HK-2 (cell line): ENCODE measurements around the gene SH3RF2.
"Not testable (repeated sequence)": the region's sequence is repeated elsewhere in the genome, so short reads cannot be mapped to it uniquely, and the experiment has no call there.

ENCODE experiments used
- DNase-seq: peaks from one replicate; pipeline ENCODE4 v3.0.0-alpha.2; 2018; ENCODE audit not compliant: unreplicated experiment

The SH3RF2 gene

GRCh38 chr5:146081556-146081955 is 145.2 kb downstream of the SH3RF2 start:
- DNase-seq: no peak

GRCh38 chr5:146082798-146083197 is 146.4 kb downstream of the SH3RF2 start:
- no peak for DNase-seq

- no peak for DNase-seq
Measured at GRCh38 chr5:146084376-146084775, 148.0 kb downstream of the SH3RF2 start.

GRCh38 chr5:146088098-146088497 is 151.7 kb downstream of the SH3RF2 start:
- DNase-seq: no peak

GRCh38 chr5:146089287-146089686 is 152.9 kb downstream of the SH3RF2 start:
- no peak for DNase-seq

GRCh38 chr5:146091881-146092280 is 155.5 kb downstream of the SH3RF2 start:
- DNase-seq: no peak

- no peak for DNase-seq
Measured at GRCh38 chr5:146098047-146098446, 161.7 kb downstream of the SH3RF2 start.

- DNase-seq: no peak
Measured at GRCh38 chr5:146101646-146102045, 165.3 kb downstream of the SH3RF2 start.

- DNase-seq: no peak
Measured at GRCh38 chr5:146103594-146103993, 167.2 kb downstream of the SH3RF2 start.

GRCh38 chr5:146105477-146105876 is 169.1 kb downstream of the SH3RF2 start, which contains the start of gene PLAC8L1:
Gene PLAC8L1, minus strand, starts transcription at chr5:146105577. Its CDS starts 1,266 bp downstream, at chr5:146104311.
- no peak for DNase-seq

GRCh38 chr5:146107901-146108300 is 171.5 kb downstream of the SH3RF2 start:
- DNase-seq: no peak

GRCh38 chr5:146108870-146109269 is 172.5 kb downstream of the SH3RF2 start:
- not testable (repeated sequence) for DNase-seq

GRCh38 chr5:146109379-146109778 is 173.0 kb downstream of the SH3RF2 start:
- DNase-seq: no peak

GRCh38 chr5:146111409-146111808 is 175.0 kb downstream of the SH3RF2 start:
- no peak for DNase-seq

GRCh38 chr5:146112476-146112875 is 176.1 kb downstream of the SH3RF2 start:
- DNase-seq: no peak
